Thymus (tissue), 11 donors: Measurements from ENCODE around the gene TMEM178A. TPM values are rescaled to one million over a fixed set of nuclear protein-coding genes. Genes with fewer than 3 reads are reported as not detected.
"Not testable (repeated sequence)": the region's sequence is repeated elsewhere in the genome, so short reads cannot be mapped to it uniquely, and the experiment has no call there.

Source experiments
- DNase-seq, 9 donors: peaks; one replicate each; pipeline ENCODE4 v3.0.0-alpha.2; 2013; ENCODE audit warnings: low spot score in 9 of 9, low read depth in 6 of 9, missing footprints in 1 of 9
- H3K27ac ChIP-seq, 2 donors: one replicate each; pipeline ENCODE4 v1.5.1; 2013; ENCODE audit warnings: control low read depth in 1 of 2, low read depth in 1 of 2, low read length in 1 of 2, mild to moderate bottlenecking in 1 of 2, moderate library complexity in 1 of 2
- H3K27me3 ChIP-seq, 2 donors: one replicate each; pipeline ENCODE4 v1.5.1; 2013; ENCODE audit warnings: low read length in 1 of 2; ENCODE audit not compliant: control insufficient read depth in 2 of 2, insufficient read depth in 1 of 2
- H3K36me3 ChIP-seq, 2 donors: one replicate each; pipeline ENCODE4 v1.5.1; 2013; ENCODE audit warnings: low read length in 1 of 2, mild to moderate bottlenecking in 1 of 2, moderate library complexity in 1 of 2; ENCODE audit not compliant: control insufficient read depth in 2 of 2, insufficient read depth in 2 of 2
- H3K4me1 ChIP-seq, 2 donors: one replicate each; pipeline ENCODE4 v1.5.1; 2013; ENCODE audit warnings: low read length in 2 of 2; ENCODE audit not compliant: control insufficient read depth in 2 of 2, insufficient read depth in 2 of 2
- H3K4me3 ChIP-seq, 2 donors: one replicate each; pipeline ENCODE4 v1.5.1; 2013; ENCODE audit warnings: low read length in 2 of 2, control low read depth in 1 of 2, mild to moderate bottlenecking in 1 of 2
- H3K9me3 ChIP-seq, 2 donors: one replicate each; pipeline ENCODE4 v1.5.1; 2013; ENCODE audit warnings: low read length in 1 of 2, mild to moderate bottlenecking in 1 of 2; ENCODE audit not compliant: control insufficient read depth in 2 of 2, insufficient read depth in 1 of 2
- WGBS: extraction: QIAGEN DNeasy Blood & Tissue Kit; methylation state at CpG from one replicate; pipeline ENCODE4 v1.1.7; 2013; 5-methylcytosine and 5-hydroxymethylcytosine counted together
- polyA plus RNA-seq: library from polyadenylated mRNA; stranded (reverse); fragments of 200-250 nt; gene quantifications from one replicate; pipeline ENCODE4 v1.2.3, GENCODE V29; 2013
- total RNA-seq: library from RNA; stranded (reverse); fragments of 120-200 nt; gene quantifications from one replicate; pipeline ENCODE4 v1.2.4, GENCODE V29; 2013
- donor health status: healthy.

Gene TMEM178A
- total and polyA plus RNA-seq, 2 donors: 0.66 to 5.5 TPM

- not testable (repeated sequence) for H3K9me3 ChIP-seq, H3K27ac ChIP-seq, H3K4me1 ChIP-seq, DNase-seq, H3K27me3 ChIP-seq, H3K36me3 ChIP-seq, H3K4me3 ChIP-seq
- 98% methylated on average over 23 of the region's 28 CpGs for WGBS
These were observed 37.4 kb upstream of the TMEM178A start for GRCh38 chr2:39628346-39628745.

- no peak overlapping the region for H3K27ac ChIP-seq
- DNase-seq: no peak
- H3K36me3 ChIP-seq: no peaks in the 10 kb centered on the region
- no peaks in the 10 kb centered on the region for H3K4me1 ChIP-seq
- no peaks in the 10 kb centered on the region for H3K27me3 ChIP-seq
- H3K9me3 ChIP-seq: no peaks in the 10 kb centered on the region
- WGBS: 94% methylated on average over 3 of the region's 3 CpGs
- no peak overlapping the region for H3K4me3 ChIP-seq
These were observed 36.1 kb upstream of the TMEM178A start for GRCh38 chr2:39629646-39630045.

- no peaks in the 10 kb centered on the region for H3K9me3 ChIP-seq
- H3K36me3 ChIP-seq: no peaks in the 10 kb centered on the region
- no peak overlapping the region for H3K4me3 ChIP-seq
- H3K27me3 ChIP-seq: no peaks in the 10 kb centered on the region
- no peak for DNase-seq
- H3K4me1 ChIP-seq: no peaks in the 10 kb centered on the region
- 94% methylated on average over 3 of the region's 3 CpGs for WGBS
- no peak overlapping the region for H3K27ac ChIP-seq
These were observed 34.5 kb upstream of the TMEM178A start for GRCh38 chr2:39631256-39631655.

- H3K27ac ChIP-seq: no peak overlapping the region
- no peak for DNase-seq
- no peaks in the 10 kb centered on the region for H3K4me1 ChIP-seq
- H3K4me3 ChIP-seq: no peak overlapping the region
- no peaks in the 10 kb centered on the region for H3K9me3 ChIP-seq
- no peaks in the 10 kb centered on the region for H3K27me3 ChIP-seq
- 27% methylated on average over 3 of the region's 3 CpGs for WGBS
- H3K36me3 ChIP-seq: no peaks in the 10 kb centered on the region
These were observed 34.0 kb upstream of the TMEM178A start for GRCh38 chr2:39631718-39632117.

GRCh38 chr2:39632876-39633275 is 32.8 kb upstream of the TMEM178A start:
- H3K36me3 ChIP-seq: no peaks in the 10 kb centered on the region
- no peak overlapping the region for H3K27ac ChIP-seq
- WGBS: 96% methylated on average over 4 of the region's 4 CpGs
- no peaks in the 10 kb centered on the region for H3K27me3 ChIP-seq
- no peak overlapping the region for H3K4me3 ChIP-seq
- no peaks in the 10 kb centered on the region for H3K4me1 ChIP-seq
- DNase-seq: no peak
- no peaks in the 10 kb centered on the region for H3K9me3 ChIP-seq

- Histone ChIP-seq H3K9me3 (no peaks in the 10 kb centered on the region), H3K36me3 (no peaks in the 10 kb centered on the region), H3K27me3 (no peaks in the 10 kb centered on the region), H3K4me3 (no peak overlapping the region), H3K4me1 (no peaks in the 10 kb centered on the region), H3K27ac (no peak overlapping the region)
- DNase-seq: no peak
- 91% methylated on average over 3 of the region's 3 CpGs for WGBS
These were observed 29.4 kb upstream of the TMEM178A start for GRCh38 chr2:39636306-39636705.

- Histone ChIP-seq H3K4me1 (no peaks in the 10 kb centered on the region), H3K9me3 (no peaks in the 10 kb centered on the region), H3K36me3 (no peaks in the 10 kb centered on the region), H3K4me3 (no peak overlapping the region), H3K27me3 (no peaks in the 10 kb centered on the region), H3K27ac (no peak overlapping the region)
- WGBS: 89% methylated on average over 3 of the region's 3 CpGs
- no peak for DNase-seq
These were observed 27.1 kb upstream of the TMEM178A start for GRCh38 chr2:39638581-39638980.

GRCh38 chr2:39640107-39640506 is 25.6 kb upstream of the TMEM178A start:
- Histone ChIP-seq H3K36me3 (no peaks in the 10 kb centered on the region), H3K27me3 (no peaks in the 10 kb centered on the region), H3K9me3 (no peaks in the 10 kb centered on the region), H3K27ac (no peak overlapping the region), H3K4me1 (no peaks in the 10 kb centered on the region), H3K4me3 (no peak overlapping the region)
- 99% methylated on average over 2 of the region's 2 CpGs for WGBS
- no peak for DNase-seq

- Histone ChIP-seq H3K4me1 (no peaks in the 10 kb centered on the region), H3K36me3 (no peaks in the 10 kb centered on the region), H3K27ac (no peak overlapping the region), H3K4me3 (no peak overlapping the region), H3K9me3 (no peaks in the 10 kb centered on the region), H3K27me3 (no peaks in the 10 kb centered on the region)
- WGBS: 97% methylated on average over 2 of the region's 2 CpGs
- no peak for DNase-seq
These were observed 25.0 kb upstream of the TMEM178A start for GRCh38 chr2:39640681-39641080.

- Histone ChIP-seq H3K36me3 (no peaks in the 10 kb centered on the region), H3K4me3 (no peak overlapping the region), H3K4me1 (no peaks in the 10 kb centered on the region), H3K9me3 (no peaks in the 10 kb centered on the region), H3K27ac (no peak overlapping the region), H3K27me3 (no peaks in the 10 kb centered on the region)
- whole genome bisulfite sequencing: 100% methylated on average over 1 of the region's 1 CpG
- DNase-seq: no peak
These were observed 24.1 kb upstream of the TMEM178A start for GRCh38 chr2:39641635-39642034.
